ENCODE measurements around the gene PBRM1. TPM values are rescaled to one million over a fixed set of nuclear protein-coding genes. Genes with fewer than 3 reads are reported as not detected.

Gene PBRM1
- total and polyA plus RNA-seq, 3 donors from 2014 or later: 28.9 to 109 (median 99.8) TPM

DNA sequence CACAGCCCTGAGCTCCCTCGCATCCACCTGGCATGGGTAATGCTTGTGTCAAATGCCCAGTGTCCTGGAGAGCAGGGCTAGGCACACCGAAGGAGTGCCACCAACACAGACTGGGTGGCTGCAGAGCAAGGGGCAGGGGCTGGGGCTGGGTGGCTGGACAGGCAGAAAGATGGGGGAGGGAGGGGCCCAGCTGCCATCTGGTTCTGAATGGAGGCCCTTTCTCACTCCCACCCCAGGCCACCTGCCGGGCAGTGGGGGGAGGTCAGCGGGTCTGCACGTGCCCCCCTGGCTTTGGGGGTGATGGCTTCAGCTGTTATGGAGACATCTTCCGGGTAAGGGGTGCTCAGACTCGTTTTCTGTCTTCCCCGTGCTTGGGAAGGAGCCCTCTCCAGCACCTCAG, 173.6 kb downstream of the PBRM1 start:
- WGBS, 2 donors: 73 to 83% methylated on average over 6 to 8 of the region's 8 CpGs
- Histone ChIP-seq H3K27ac (no peak overlapping the region), H3K4me1 (no peaks in the 10 kb centered on the region), H3K9me3 (no peaks in the 10 kb centered on the region), H3K4me3 (no peak overlapping the region), H3K27me3 (no peaks in the 10 kb centered on the region), H3K36me3 (ENCODE audit: low read depth, missing control alignments) (no peaks in the 10 kb centered on the region)
- no peak for TF ChIP-seq POLR2A (IDR thresholded peaks at IDR 0.05)
- TF ChIP-seq, protein P1, sequence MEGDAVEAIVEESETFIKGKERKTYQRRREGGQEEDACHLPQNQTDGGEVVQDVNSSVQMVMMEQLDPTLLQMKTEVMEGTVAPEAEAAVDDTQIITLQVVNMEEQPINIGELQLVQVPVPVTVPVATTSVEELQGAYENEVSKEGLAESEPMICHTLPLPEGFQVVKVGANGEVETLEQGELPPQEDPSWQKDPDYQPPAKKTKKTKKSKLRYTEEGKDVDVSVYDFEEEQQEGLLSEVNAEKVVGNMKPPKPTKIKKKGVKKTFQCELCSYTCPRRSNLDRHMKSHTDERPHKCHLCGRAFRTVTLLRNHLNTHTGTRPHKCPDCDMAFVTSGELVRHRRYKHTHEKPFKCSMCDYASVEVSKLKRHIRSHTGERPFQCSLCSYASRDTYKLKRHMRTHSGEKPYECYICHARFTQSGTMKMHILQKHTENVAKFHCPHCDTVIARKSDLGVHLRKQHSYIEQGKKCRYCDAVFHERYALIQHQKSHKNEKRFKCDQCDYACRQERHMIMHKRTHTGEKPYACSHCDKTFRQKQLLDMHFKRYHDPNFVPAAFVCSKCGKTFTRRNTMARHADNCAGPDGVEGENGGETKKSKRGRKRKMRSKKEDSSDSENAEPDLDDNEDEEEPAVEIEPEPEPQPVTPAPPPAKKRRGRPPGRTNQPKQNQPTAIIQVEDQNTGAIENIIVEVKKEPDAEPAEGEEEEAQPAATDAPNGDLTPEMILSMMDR (IDR thresholded peaks at IDR 0.05): no peak
- intact Hi-C loops (cut with DNase I; ENCODE audit: low total_unique reads): no loop called here
- no peak for DNase-seq

GRCh38 chr3:52511509-52511908, 174.2 kb downstream of the PBRM1 start:
- Histone ChIP-seq H3K36me3 (ENCODE audit: low read depth, missing control alignments) (no peaks in the 10 kb centered on the region), H3K27ac (no peak overlapping the region), H3K9me3 (no peaks in the 10 kb centered on the region), H3K4me3 (no peak overlapping the region), H3K4me1 (no peaks in the 10 kb centered on the region), H3K27me3 (no peaks in the 10 kb centered on the region)
- 89 to 95% methylated on average over 7 of the region's 7 CpGs for WGBS, 2 donors
- no peak for DNase-seq
- no peak for TF ChIP-seq POLR2A (IDR thresholded peaks at IDR 0.05)
- TF ChIP-seq, protein P1 (IDR thresholded peaks at IDR 0.05): no peak
- intact Hi-C loops (cut with DNase I; ENCODE audit: low total_unique reads): no loop called here

DNA sequence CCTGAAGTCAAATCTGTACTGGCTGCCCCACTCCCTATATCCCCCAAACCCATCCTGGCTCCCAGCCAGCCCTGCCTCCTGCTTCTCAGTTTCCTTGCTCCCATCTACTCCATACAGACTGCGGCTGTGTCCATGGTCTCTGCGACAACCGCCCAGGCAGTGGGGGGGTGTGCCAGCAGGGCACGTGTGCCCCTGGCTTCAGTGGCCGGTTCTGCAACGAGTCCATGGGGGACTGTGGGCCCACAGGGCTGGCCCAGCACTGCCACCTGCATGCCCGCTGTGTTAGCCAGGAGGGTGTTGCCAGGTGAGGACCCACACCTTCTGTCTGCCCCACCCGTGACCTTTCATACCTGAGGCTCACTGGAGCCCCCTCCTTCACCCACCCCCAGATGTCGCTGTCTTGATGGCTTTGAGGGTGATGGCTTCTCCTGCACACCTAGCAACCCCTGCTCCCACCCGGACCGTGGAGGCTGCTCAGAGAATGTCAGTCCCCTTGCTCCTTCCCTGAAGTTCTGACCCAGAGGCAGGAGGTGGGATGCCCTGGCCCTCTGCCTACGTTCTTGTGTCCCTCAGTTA, 175.9 kb downstream of the PBRM1 start:
- Histone ChIP-seq H3K4me1 (no peaks in the 10 kb centered on the region), H3K27ac (no peak overlapping the region), H3K9me3 (no peaks in the 10 kb centered on the region), H3K36me3 (ENCODE audit: low read depth, missing control alignments) (no peaks in the 10 kb centered on the region), H3K4me3 (no peak overlapping the region), H3K27me3 (no peaks in the 10 kb centered on the region)
- no peak for TF ChIP-seq POLR2A (IDR thresholded peaks at IDR 0.05)
- TF ChIP-seq, protein P1 (IDR thresholded peaks at IDR 0.05): no peak
- WGBS, 2 donors: 83 to 88% methylated on average over 11 to 12 of the region's 12 CpGs
- DNase-seq: no peak
- intact Hi-C loops (cut with DNase I; ENCODE audit: low total_unique reads): no loop called here

- intact Hi-C loops (cut with DNase I; ENCODE audit: low total_unique reads): no loop called here
- Histone ChIP-seq H3K27me3 (no peaks in the 10 kb centered on the region), H3K9me3 (no peaks in the 10 kb centered on the region), H3K4me1 (peaks cover 5% of the 10 kb centered on the region), H3K27ac (no peak overlapping the region), H3K4me3 (no peak overlapping the region), H3K36me3 (ENCODE audit: low read depth, missing control alignments) (no peaks in the 10 kb centered on the region)
- TF ChIP-seq POLR2A (IDR thresholded peaks at IDR 0.05): no peak
- 87% methylated on average over 5 of the region's 5 CpGs for WGBS, 2 donors
- no peak for DNase-seq
These were observed 178.4 kb downstream of the PBRM1 start for GRCh38 chr3:52507359-52507758.

GRCh38 chr3:52506266-52506966, 179.3 kb downstream of the PBRM1 start:
- TF ChIP-seq, protein P1 (IDR thresholded peaks at IDR 0.05): no peak
- no peak for TF ChIP-seq POLR2A (IDR thresholded peaks at IDR 0.05)
- H3K27me3 ChIP-seq: no peaks in the 10 kb centered on the region
- no peak for DNase-seq
- intact Hi-C loops (cut with DNase I; ENCODE audit: low total_unique reads): no loop called here
- H3K4me1 ChIP-seq: peaks cover 5% of the 10 kb centered on the region
- H3K9me3 ChIP-seq: no peaks in the 10 kb centered on the region
- 89 to 90% methylated on average over 11 to 27 of the region's 27 CpGs for WGBS, 2 donors
- no peak overlapping the region for H3K4me3 ChIP-seq
- H3K36me3 ChIP-seq (ENCODE audit: low read depth, missing control alignments): no peaks in the 10 kb centered on the region
- H3K27ac ChIP-seq: no peak overlapping the region
